Activated B cell treated with CpG ODN at 0.5 μM for 24 hours (primary cell): ENCODE results near the gene SHPK. TPM values are rescaled to one million over a fixed set of nuclear protein-coding genes. Genes with fewer than 3 reads are reported as not detected.

ENCODE experiments used
- ATAC-seq: fragments of 200-7000 bp; cut with Tn5 transposase; one replicate; pipeline ENCODE4 v1.10.0; 2021; ENCODE audit warnings: low read depth, mild to moderate bottlenecking, moderate library complexity
- CTCF ChIA-PET: fragments of 350-600 bp; sonication (Branson Sonifier 250); formaldehyde crosslinking; loops from one replicate; lab custom pipeline; 2021; ENCODE audit warnings: antibody characterized with exemption; lab: Charles Lee
- POLR2A ChIA-PET: fragments of 350-600 bp; sonication (Branson Sonifier 250); formaldehyde crosslinking; loops from one replicate; lab custom pipeline; 2021; ENCODE audit warnings: antibody characterized with exemption; lab: Charles Lee
- DNase-seq: peaks from one replicate; pipeline ENCODE4 v3.0.0; 2022
- H3K27ac Mint-ChIP-seq: one replicate; pipeline ENCODE4 v1.8.0; 2020; ENCODE audit warnings: mixed read lengths
- H3K27me3 Mint-ChIP-seq: one replicate; pipeline ENCODE4 v1.8.0; 2021; ENCODE audit warnings: mixed read lengths
- H3K36me3 Mint-ChIP-seq: one replicate; pipeline ENCODE4 v1.8.0; 2021; ENCODE audit warnings: low read depth, mixed read lengths
- H3K4me1 Mint-ChIP-seq: one replicate; pipeline ENCODE4 v1.8.0; 2021; ENCODE audit warnings: mixed read lengths
- H3K4me3 Mint-ChIP-seq: one replicate; pipeline ENCODE4 v1.8.0; 2020; ENCODE audit warnings: mild to moderate bottlenecking, mixed read lengths
- H3K9me3 Mint-ChIP-seq: one replicate; pipeline ENCODE4 v1.8.0; 2020; ENCODE audit warnings: mixed read lengths
- CTCF ChIP-seq: fragments of 200-600 bp; IDR thresholded peaks from one replicate; pipeline ENCODE4 v1.8.0; 2022; ENCODE audit warnings: antibody characterized with exemption, mild to moderate bottlenecking
- intact Hi-C: fragments of 100-400 bp; cut with micrococcal nuclease; formaldehyde crosslinking; loops from one replicate; pipeline ENCODE4 v1.15.1; 2024
- total RNA-seq: library from RNA; stranded (reverse); gene quantifications from 2 replicates; pipeline ENCODE4 v1.2.3, GENCODE V29; 2022

SHPK gene
- total RNA-seq, 1 donor from 2014 or later = 9.5 TPM

GRCh38 chr17:3626831-3627768, 8.9 kb downstream of the SHPK start:
- H3K27me3 Mint-ChIP-seq = no peaks in the 10 kb centered on the region
- no peaks in the 10 kb centered on the region for H3K4me1 Mint-ChIP-seq
- CTCF ChIA-PET = interaction anchor here (0.7 kb wide), 1 partner anchor 196 kb away, joined by 4 read pairs; no protein-coding TSS in a partner anchor
- ATAC-seq = no peak
- H3K4me3 Mint-ChIP-seq = no peak overlapping the region
- POLR2A ChIA-PET = interaction anchor here (1.2 kb wide), 1 partner anchor 9 kb away, joined by 4 read pairs; the partner anchor contains the start of genes CTNS and SHPK
- no peak for TF ChIP-seq CTCF
- intact Hi-C loops = no loop called here
- DNase-seq = no peak
- no peak overlapping the region for H3K27ac Mint-ChIP-seq
- H3K36me3 Mint-ChIP-seq = peaks cover 62% of the 10 kb centered on the region
- no peaks in the 10 kb centered on the region for H3K9me3 Mint-ChIP-seq

GRCh38 chr17:3622977-3623594, 13.0 kb downstream of the SHPK start:
- Mint-ChIP-seq H3K36me3 (peaks cover 74% of the 10 kb centered on the region), H3K4me3 (no peak overlapping the region), H3K27me3 (no peaks in the 10 kb centered on the region), H3K4me1 (no peaks in the 10 kb centered on the region), H3K9me3 (no peaks in the 10 kb centered on the region), H3K27ac (no peak overlapping the region)
- DNase-seq (no peak), ATAC-seq (no peak)
- TF ChIP-seq CTCF = no peak
- POLR2A ChIA-PET = interaction anchor here (0.7 kb wide), 1 partner anchor 183 kb away, joined by 5 read pairs; no protein-coding TSS in a partner anchor
- intact Hi-C loops = no loop called here
- CTCF ChIA-PET = no interaction called here

GRCh38 chr17:3621146-3621720, 14.8 kb downstream of the SHPK start:
- ChIA-PET POLR2A (no interaction called here), CTCF (no interaction called here)
- Mint-ChIP-seq H3K4me3 (no peak overlapping the region), H3K9me3 (peaks cover 4% of the 10 kb centered on the region), H3K27me3 (no peaks in the 10 kb centered on the region), H3K4me1 (no peaks in the 10 kb centered on the region), H3K36me3 (peaks cover 78% of the 10 kb centered on the region), H3K27ac (no peak overlapping the region)
- DNase-seq (no peak), ATAC-seq (no peak)
- intact Hi-C loops = no loop called here
- TF ChIP-seq CTCF = no peak

- Mint-ChIP-seq H3K27ac (no peak overlapping the region), H3K4me1 (no peaks in the 10 kb centered on the region), H3K36me3 (peaks cover 63% of the 10 kb centered on the region), H3K27me3 (no peaks in the 10 kb centered on the region), H3K4me3 (no peak overlapping the region), H3K9me3 (peaks cover 4% of the 10 kb centered on the region)
- ATAC-seq = no peak
- POLR2A ChIA-PET = no interaction called here
- DNase-seq = no peak
- intact Hi-C loops = no loop called here
- CTCF ChIA-PET = no interaction called here
- TF ChIP-seq CTCF = no peak
Observed at GRCh38 chr17:3615160-3615870, 20.7 kb downstream of the SHPK start.
